HG03103 (cell line): Measurements from ENCODE around the gene C1GALT1C1.
A peak's percentile ranks its signal among the peaks of the same experiment; 100 is the strongest.

Experiments used
- ATAC-seq: cut with Tn5 transposase; IDR thresholded peaks from one replicate; pipeline ENCODE4 v1.9.1; 2021; ENCODE audit warnings: low read depth; ENCODE audit not compliant: unreplicated experiment

C1GALT1C1 gene

GRCh38 chrX:120603707-120604360, 26.0 kb downstream of the C1GALT1C1 start, which contains the start of gene MCTS1:
TSS of gene MCTS1 (plus strand) at chrX:120604101. CDS start at chrX:120604237, 136 bp downstream.
- peak; percentile 94 for ATAC-seq

GRCh38 chrX:120585702-120586101, 44.2 kb downstream of the C1GALT1C1 start:
- ATAC-seq = no peak
